HG03095 (cell line): Measurements from ENCODE around the gene KRT9.
"Not testable (repeated sequence)": the region's sequence is repeated elsewhere in the genome, so short reads cannot be mapped to it uniquely, and the experiment has no call there.

Experiments used
- ATAC-seq: cut with Tn5 transposase; IDR thresholded peaks from one replicate; pipeline ENCODE4 v1.9.1; 2021; ENCODE audit warnings: moderate library complexity; ENCODE audit not compliant: unreplicated experiment

The KRT9 gene, protein sequence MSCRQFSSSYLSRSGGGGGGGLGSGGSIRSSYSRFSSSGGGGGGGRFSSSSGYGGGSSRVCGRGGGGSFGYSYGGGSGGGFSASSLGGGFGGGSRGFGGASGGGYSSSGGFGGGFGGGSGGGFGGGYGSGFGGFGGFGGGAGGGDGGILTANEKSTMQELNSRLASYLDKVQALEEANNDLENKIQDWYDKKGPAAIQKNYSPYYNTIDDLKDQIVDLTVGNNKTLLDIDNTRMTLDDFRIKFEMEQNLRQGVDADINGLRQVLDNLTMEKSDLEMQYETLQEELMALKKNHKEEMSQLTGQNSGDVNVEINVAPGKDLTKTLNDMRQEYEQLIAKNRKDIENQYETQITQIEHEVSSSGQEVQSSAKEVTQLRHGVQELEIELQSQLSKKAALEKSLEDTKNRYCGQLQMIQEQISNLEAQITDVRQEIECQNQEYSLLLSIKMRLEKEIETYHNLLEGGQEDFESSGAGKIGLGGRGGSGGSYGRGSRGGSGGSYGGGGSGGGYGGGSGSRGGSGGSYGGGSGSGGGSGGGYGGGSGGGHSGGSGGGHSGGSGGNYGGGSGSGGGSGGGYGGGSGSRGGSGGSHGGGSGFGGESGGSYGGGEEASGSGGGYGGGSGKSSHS

GRCh38 chr17:41571561-41572434, at the start of gene KRT9:
TSS of gene KRT9 (minus strand) at chr17:41572059. CDS start at chr17:41571992, 67 bp downstream.
- ATAC-seq: no peak

- ATAC-seq: not testable (repeated sequence)
Measured at GRCh38 chr17:41621435-41621817, 49.6 kb upstream of the KRT9 start.

DNA sequence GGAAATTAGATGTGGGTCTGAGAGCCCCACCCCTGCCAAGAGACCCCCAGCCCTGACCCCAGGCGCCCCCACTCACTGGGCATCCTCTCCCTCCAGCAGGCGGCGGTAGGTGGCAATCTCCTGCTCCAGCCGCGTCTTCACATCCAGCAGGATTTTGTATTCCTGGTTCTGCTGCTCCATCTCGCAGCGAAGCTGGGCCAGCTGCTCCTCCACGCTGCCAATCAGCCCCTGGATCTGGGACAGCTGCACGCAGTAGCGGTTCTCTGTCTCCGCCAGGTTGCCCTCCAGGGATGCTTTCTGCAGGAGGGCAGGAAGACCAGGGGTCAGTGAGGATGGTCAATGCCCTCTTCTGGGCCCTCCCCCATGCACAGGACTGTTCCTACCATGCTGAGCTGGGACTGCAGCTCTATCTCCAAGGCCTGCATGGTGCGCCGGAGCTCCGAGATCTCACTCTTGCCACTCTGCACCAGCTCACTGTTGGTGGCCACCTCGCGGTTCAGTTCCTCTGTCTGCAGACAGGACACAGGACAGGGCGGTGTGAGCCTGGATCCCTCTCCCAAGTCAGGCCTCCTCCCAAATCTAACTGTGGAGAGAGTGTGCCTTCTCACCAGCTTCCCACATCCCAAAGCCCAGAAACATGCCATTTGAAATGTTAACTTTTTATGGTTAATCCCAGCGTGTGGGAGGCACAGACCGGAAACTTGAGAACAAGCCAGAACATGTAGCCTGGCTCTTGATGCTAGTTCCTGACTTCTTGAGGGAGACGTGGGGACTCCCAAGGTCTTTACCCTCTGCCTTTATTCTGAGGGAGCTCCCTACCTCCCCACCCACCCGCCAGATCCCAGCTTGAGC, 49.0 kb upstream of the KRT9 start:
- ATAC-seq: no peak

GRCh38 chr17:41619927-41620582, 48.2 kb upstream of the KRT9 start:
- not testable (repeated sequence) for ATAC-seq

DNA sequence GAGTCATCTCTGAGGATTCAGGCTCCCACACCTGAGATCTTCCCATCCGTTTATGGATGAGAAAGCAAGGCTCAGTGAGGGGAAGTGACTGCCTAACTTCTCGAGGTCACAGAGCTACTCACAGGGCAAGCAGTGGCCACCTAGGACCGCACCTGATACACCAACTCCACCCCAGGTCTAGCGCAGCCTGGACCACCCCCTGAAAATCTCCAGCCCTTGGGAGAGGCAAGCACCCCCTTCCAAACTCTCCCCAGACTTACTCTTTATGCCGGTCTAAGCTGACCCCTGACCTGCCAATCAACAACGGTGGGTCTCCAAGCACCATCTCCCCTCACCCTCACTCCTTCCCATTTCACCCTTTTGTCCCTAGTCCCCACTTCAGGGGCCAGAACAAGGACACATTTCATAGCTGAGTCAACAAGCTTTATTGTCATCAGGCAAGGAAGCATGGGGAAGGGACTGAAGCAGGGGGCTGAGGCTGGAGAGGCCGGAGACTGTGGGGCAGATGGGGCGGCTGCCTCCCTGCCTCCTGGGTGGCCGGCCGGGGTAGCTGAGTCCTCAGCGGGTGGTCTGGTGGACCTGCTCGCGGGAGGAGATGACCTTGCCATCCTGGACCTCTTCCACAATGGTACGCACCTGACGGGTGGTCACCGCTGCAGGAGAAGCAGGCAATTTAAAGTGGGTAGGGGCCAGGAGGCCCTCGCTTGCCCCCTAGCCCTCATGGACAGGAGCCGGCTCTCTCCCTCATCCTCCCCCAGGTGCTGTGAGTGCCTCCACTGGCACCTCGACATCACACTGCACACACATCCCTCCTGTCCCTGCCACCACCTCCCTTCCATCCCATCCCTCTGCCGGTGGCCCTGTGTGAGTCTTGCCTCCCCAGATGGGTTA, 47.4 kb upstream of the KRT9 start:
- no peak for ATAC-seq

- ATAC-seq: no peak
Measured at GRCh38 chr17:41618341-41619035, 46.6 kb upstream of the KRT9 start.

DNA sequence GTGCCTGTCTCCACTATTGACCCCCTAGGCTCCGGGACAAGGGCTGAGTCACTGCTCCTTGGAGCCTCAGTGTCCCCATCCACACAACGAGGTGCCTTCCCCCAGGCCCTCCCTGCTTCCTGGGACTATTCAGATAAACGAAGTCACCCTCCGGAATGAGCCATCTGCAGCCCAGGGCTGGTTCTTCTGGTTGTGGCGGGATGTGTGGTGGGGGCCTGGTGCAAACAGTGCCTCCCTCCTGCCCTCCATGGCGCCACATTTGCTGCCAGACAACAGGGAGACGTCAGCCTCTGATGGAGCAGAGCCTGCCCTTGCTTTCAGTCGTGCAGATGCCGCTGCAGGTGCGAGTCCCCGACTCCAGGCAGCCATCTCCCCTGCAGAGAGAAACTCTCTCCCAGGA, 45.8 kb upstream of the KRT9 start:
- ATAC-seq: no peak

- no peak for ATAC-seq
Measured at GRCh38 chr17:41617136-41617535, 45.3 kb upstream of the KRT9 start.

GRCh38 chr17:41616486-41616885, 44.6 kb upstream of the KRT9 start:
- not testable (repeated sequence) for ATAC-seq

DNA sequence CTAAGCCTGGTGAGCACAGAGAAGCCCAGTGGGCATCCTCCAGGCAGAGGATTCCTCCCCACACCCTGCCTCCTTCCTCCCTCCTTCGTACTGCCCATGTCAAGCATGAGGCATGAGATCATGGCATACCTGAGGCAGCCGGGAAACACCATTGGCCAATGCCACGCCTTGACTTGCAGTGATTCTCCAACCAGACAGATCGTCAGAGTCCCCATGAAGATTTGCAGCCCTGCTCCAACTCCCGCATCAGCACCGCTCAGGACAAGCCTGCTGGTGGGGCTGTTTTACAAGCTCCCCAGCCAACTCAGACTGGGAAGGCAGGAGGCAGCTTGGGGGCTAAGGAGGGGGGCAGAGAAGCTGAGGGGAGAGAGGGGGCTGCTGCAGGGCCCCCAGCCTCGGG, 43.6 kb upstream of the KRT9 start:
- no peak for ATAC-seq

- not testable (repeated sequence) for ATAC-seq
Measured at GRCh38 chr17:41614767-41615166, 42.9 kb upstream of the KRT9 start.

DNA sequence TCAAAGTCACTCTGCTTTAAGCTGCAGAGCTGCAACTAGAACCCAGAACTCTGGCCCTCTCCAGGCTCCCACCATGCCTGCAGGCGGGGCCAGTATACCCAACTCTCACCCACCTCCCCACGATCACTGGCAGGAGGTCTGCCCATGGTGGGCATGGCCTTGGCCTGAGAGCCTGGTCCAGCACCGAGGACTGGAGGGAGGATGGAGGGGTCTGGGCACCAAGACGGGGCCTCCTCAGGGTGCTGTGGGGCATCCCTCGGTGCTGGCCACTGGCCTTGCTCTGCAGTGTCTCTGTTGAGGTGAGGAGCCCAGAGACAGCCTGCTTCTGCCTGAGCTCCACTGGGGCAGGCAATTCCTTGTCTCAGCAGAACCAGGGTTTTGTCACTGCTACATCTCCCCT, 42.2 kb upstream of the KRT9 start:
- ATAC-seq: no peak

DNA sequence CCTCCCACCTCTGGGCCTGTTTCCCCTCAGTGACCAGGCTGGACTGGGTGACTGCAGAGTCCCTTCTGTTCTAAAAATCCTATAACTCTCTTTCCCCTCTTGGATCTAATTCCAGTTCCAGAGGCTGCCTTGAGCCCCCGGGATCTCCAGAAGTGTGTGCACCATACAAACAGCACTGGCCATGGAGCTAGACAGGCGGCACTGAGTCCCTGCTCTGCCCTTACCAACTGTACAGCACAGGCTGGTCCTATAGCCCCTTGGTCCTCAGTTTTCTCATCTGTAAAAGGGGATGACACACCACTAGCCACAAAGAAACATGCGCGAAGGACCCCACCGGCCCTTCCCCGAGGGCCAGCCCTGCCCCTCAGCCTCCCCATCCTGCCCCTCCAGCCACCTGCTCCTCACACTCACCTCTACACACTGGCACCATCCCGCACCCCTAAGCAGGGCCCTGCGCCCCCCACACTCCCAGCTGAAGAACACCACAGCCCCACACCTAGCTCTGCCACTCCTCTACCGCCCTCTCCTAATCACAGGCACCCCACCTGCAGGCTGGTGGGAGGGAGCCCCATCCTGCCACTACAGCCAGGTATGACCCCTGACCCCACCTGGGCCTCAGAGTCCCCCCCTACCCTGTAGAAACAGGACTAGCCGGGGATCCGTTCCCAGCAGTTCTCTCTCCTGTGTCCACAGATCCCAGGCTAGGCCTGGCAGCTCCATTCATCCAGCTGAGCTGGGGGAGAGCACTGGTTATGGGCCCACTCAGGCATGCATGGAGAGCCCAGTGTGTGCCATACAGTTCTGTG, 41.6 kb upstream of the KRT9 start:
- no peak for ATAC-seq

DNA sequence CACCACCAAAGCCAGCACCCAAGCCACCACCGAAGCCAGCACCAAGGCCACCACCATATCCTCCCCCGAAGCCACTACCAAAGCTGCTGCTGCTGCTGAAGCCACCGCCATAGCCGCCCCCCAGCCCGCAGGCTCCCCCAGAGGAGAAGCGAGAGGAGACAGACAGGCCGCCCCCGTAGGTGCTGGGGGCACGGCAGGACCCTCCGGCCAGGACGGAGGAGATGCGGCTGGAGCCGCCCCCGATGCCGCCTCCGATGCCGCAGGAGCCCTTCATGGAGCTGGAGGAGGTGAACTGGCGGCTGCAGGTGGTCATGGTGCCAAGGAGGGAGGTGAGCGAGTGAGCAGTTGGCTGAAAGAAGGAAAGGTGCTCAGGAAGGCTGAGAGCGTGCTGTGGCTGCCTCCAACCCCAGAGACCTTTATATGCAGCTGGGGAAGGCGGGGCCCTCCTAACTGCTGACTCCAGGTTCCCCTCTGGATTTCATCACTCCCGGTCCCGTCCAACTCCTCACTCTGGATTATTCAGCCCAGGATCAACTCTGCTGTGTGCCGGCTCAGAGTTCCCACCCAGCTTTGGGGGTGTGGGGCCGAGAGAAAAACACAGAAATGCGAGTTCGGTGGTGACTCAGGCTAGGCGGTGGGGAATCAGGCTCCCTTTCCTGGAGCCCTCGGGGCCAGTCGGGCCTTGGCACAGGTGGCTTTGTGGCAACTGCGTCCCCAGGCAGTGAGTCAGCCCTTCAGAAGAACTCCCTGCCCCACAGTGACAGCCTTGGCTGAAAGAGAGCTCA, 40.7 kb upstream of the KRT9 start, which contains the start of gene KRT16:
TSS of gene KRT16 (minus strand) at position 392 of the 785 bp plus-strand sequence. CDS start at position 313, 79 bp downstream.
- not testable (repeated sequence) for ATAC-seq

DNA sequence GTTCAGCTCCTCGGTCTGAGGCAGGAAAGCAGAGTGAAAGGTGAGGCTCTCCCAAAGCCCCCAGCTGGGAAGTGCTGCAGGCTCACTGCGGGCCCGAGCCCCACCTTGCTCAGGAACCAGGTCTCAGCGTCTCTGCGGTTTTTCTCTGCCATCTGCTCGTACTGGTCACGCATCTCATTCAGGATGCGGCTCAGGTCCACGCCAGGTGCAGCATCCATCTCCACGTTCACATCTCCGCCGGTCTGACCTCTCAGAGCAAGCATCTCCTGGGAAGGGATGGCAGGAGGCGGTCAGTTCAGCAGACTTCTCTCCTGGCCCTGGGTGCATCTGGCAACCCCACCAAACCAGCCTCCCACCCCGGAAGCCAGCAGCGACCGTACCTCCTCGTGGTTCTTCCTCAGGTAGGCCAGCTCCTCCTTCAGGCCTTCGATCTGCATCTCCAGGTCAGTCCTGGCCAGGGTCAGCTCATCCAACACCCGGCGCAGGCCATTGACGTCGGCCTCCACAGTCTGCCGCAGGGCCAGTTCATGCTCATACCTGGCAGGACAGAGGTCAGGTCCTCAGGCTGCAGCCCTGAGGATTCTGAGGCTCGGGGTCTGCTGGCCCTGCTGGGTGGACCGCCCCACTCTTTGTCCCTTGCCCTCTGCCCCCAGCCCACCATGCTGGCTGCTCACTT, 39.2 kb upstream of the KRT9 start:
- ATAC-seq: no peak

- ATAC-seq: not testable (repeated sequence)
Measured at GRCh38 chr17:41610061-41610517, 38.2 kb upstream of the KRT9 start.
